NCI-H526 (cell line): ENCODE data around the gene AMPD3.

ENCODE experiments used
- DNase-seq, 2 experiments: peaks; one replicate each; lab custom pipeline; 2025; lab: John Stamatoyannopoulos, UW

AMPD3 gene

GRCh38 chr11:10503777-10504480 lies 48.9 kb downstream of the AMPD3 start:
- no peak for DNase-seq

- no peak for DNase-seq
These were observed 49.4 kb downstream of the AMPD3 start for GRCh38 chr11:10504490-10504889.

- no peak for DNase-seq
These were observed 50.4 kb downstream of the AMPD3 start for GRCh38 chr11:10505278-10506007.

- no peak for DNase-seq
These were observed 50.9 kb downstream of the AMPD3 start for GRCh38 chr11:10506008-10506370.

DNA sequence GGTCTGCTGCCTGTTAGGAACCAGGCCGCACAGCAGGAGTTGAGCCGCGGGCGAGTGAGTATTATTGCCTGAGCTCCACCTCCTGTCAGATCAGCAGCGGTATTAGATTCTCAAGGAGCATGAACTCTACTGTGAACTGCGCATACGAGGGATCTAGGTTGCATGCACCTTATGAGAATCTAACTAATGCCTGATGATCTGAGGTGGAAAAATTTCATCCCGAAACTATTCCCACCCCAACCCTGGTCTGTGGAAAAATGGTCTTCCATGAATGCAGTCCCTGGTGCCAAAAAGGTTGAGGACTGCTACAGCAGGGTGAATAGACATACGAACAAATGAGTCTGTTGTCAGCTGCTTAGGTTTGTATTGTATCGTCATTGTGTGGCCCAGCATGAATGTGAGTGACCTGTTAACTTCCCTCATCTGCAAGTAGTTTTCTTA lies 56.1 kb downstream of the AMPD3 start:
- DNase-seq: no peak

- DNase-seq: peak in 1 of 2 experiments; percentile 9
These were observed 59.1 kb downstream of the AMPD3 start for GRCh38 chr11:10514202-10514601.

GRCh38 chr11:10514709-10515108 lies 59.6 kb downstream of the AMPD3 start:
- no peak for DNase-seq

DNA sequence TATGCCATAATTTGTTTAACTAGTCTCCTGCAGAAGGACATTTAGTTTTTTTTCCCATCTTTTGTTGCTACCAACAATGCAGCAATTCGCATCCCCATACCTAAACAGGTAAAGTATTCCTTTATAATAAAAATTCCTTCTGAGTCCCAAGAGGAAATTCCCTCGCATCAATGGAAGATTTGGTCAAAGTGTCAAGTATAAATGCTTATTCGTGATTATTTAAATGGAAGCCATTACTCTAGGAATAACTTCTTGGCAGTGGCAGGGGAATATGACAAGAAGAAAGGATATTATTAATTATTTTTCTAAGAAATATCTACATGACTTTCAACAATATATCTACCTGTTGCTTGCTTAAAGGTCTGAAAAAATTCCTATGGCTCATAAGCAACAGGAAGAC lies 60.4 kb downstream of the AMPD3 start:
- no peak for DNase-seq

DNA sequence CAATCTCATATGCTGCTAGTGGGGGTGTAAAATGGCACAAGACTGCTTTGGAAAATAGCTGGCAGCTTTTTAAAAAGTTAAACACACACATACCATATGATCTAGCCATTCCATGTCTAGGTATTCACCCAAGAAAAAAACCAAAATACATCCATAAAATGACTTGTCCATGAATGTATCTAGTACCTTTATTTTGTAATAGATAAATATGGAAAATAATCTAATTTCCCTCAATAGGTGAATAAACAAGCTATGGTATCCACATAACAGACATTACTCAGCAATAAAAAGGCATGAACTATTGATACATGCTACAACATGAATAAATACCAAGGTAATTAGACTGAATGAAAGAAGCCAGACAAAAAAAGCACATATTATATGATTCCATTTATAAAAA lies 63.1 kb downstream of the AMPD3 start:
- DNase-seq: no peak

GRCh38 chr11:10518891-10519290 lies 63.8 kb downstream of the AMPD3 start:
- DNase-seq: no peak

- no peak for DNase-seq
These were observed 64.6 kb downstream of the AMPD3 start for GRCh38 chr11:10519630-10520029.

DNA sequence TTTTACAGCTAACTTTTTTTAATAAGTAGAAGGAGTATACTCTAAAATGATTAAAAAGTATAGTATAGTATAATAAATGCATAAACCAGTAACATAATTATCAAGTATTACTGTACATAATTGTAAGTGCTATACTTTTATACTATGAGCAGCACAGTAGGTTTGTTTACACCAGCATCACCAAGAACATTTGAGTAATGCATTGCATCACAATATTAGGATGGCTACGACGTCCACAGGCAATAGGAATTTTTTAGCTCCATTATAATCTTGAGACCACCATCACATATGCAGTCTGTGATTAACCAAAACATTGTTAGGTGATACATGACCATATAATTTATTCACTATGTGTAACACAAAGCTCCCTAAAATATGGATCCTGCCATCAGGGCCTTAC lies 65.5 kb downstream of the AMPD3 start:
- DNase-seq: no peak

- DNase-seq: no peak
These were observed 67.2 kb downstream of the AMPD3 start for GRCh38 chr11:10522276-10522675.

DNA sequence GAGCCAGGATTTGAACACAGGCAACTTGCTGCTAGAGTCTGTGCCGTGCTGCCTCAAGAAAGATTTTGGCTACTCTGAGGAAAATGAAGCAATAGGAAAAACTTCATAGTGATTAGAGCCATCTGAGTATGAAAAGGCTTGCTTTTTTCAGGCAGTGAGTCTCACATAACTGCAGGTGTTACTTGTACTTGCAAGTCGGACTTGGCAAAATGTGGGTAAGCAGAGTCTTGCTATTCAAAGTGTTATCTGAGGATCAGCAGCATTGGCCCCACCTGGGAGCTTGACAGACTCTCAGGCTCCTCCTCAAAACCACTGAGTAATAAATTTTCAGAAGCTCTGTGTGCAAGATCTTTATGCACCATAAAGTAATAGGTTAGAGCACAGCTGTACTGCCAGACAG lies 67.9 kb downstream of the AMPD3 start:
- no peak for DNase-seq

DNA sequence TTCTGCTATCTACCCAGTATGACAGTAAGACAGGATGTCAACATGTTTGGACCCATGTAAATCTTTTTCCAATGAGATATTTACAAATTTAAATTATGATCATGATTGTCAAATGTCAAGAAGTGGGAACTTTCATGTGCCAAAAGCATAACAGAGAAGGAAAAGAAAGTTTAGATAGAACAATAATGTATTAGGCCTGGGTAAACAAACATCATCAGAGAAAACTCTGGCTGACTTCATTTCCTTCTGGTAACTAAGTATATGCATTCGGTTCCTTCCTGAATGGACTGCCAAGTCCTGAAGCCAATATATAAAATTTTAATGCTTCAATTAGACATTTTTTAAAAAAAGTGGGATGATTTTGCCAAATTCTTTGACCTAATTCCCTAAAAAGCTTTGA lies 69.4 kb downstream of the AMPD3 start:
- DNase-seq: no peak

GRCh38 chr11:10526974-10527918 lies 72.2 kb downstream of the AMPD3 start:
- DNase-seq: no peak

- DNase-seq: no peak
These were observed 73.1 kb downstream of the AMPD3 start for GRCh38 chr11:10528121-10528520.

- DNase-seq: no peak
These were observed 74.2 kb downstream of the AMPD3 start for GRCh38 chr11:10529279-10529678.

DNA sequence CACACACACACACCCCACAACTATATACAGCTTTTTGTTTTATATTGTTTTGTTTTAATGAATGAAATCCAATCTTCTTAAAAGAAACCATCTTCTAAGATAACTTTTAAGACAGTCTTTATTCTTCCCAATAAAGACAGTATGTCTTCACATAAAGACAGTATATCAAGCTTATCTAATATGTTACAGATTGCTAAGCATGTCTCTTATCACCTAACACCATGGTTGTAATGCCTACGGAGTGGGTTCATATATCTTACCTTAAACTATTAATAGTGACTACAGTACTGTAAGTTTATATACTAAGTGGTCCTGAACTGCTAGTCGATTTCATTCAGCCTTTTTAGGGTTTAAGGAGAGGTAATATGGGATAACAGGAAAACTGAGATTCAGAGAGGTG lies 77.5 kb downstream of the AMPD3 start:
- DNase-seq: no peak

DNA sequence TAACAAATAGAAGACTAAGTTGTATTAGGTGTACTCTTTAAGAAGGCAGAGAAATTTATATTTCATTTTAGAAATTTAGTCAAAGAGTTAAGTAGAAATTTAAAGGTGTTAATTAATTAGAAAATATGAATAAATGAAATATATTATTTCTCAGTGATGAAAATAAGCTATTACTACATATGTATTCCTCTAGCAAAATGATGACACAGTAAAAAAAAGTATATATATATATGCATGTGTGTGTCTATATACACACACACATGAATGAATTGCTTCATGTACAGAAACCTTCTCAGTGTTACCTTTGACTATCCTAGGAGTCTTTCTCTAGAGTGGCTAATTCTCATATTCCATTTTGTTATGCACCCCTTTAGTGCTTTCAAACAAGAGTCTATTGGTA lies 78.3 kb downstream of the AMPD3 start:
- no peak for DNase-seq

- no peak for DNase-seq
These were observed 79.3 kb downstream of the AMPD3 start for GRCh38 chr11:10534316-10534715.

GRCh38 chr11:10537600-10537999 lies 82.5 kb downstream of the AMPD3 start:
- no peak for DNase-seq

DNA sequence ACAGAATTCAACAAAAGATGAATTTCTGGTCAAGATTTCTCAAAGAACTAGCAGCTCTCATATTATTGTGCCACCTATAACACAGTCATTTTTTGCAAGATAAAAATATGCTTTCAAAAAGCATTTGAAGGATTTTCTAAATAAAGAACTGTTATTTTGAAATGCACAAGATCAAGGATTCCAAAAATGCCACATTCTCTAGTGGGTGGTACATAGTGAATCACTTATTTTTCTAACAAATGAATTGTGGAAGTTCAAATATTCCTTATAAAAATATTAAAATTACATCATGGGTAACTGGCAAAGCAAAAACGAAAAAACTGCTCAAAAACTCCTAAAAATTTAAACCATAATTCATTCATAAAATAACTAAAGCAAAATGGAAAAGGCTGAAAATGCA lies 83.9 kb downstream of the AMPD3 start:
- DNase-seq: no peak
